SK-N-SH (cell line): ENCODE measurements around the gene CMC2. TPM values are rescaled to one million over a fixed set of nuclear protein-coding genes. Genes with fewer than 3 reads are reported as not detected.
A peak's percentile ranks its signal among the peaks of the same experiment; 100 is the strongest.

Source experiments
- CTCF ChIA-PET: fragments of 300-600, 350-600 bp; formaldehyde crosslinking; extraction: SDS; loops from one replicate; lab custom pipeline; 2021; lab: Yijun Ruan, JAX
- POLR2A ChIA-PET: fragments of 350-600 bp; sonication (Branson Sonifier 250); formaldehyde crosslinking; extraction: SDS; loops from one replicate; lab custom pipeline; 2020; ENCODE audit warnings: antibody characterized with exemption, inconsistent platforms; lab: Yijun Ruan, JAX
- DNase-seq: peaks from one replicate; pipeline ENCODE4 v3.0.0; 2012
- H2AFZ ChIP-seq: fragments of 200-600 bp; sonication (generic); 2 replicates; pipeline ENCODE4 v1.8.1; 2016; ENCODE audit warnings: antibody characterized with exemption, mild to moderate bottlenecking, low read depth
- H3F3A ChIP-seq: fragments of 200-600 bp; sonication (generic); replicated peaks from 2 replicates; pipeline ENCODE3; 2016; ENCODE audit warnings: antibody characterized with exemption, mild to moderate bottlenecking; ENCODE audit not compliant: insufficient read depth
- H3K27ac ChIP-seq, 2 experiments: fragments of 200-500 bp in 1 of 2; fragments of 200-600 bp in 1 of 2; sonication (Bioruptor generic) in 1 of 2; sonication (generic), shearing (Covaris generic) in 1 of 2; 2 replicates each; pipeline versions ENCODE4 v1.5.1 to v1.6.1; 2014 to 2016; ENCODE audit warnings: low read depth in 2 of 2, inconsistent platforms in 1 of 2, low read length in 1 of 2, mild to moderate bottlenecking in 1 of 2, mixed read lengths in 1 of 2
- H3K27me3 ChIP-seq: fragments of 200-600 bp; sonication (generic), shearing (Covaris generic); 2 replicates; pipeline ENCODE4 v1.6.1; 2016; ENCODE audit warnings: mixed run types; ENCODE audit not compliant: insufficient read depth
- H3K36me3 ChIP-seq, 2 experiments: fragments of 200-500 bp in 1 of 2; fragments of 200-600 bp in 1 of 2; sonication (Bioruptor generic) in 1 of 2; sonication (generic) in 1 of 2; replicated peaks in 1 of 2; 2 replicates each; pipeline versions ENCODE3 to v1.5.1; 2014 to 2016; ENCODE audit warnings: low read length in 1 of 2, mild to moderate bottlenecking in 1 of 2; ENCODE audit not compliant: insufficient read depth in 2 of 2, control insufficient read depth in 1 of 2
- H3K4me1 ChIP-seq, 2 experiments: fragments of 200-500 bp in 1 of 2; fragments of 200-600 bp in 1 of 2; sonication (Bioruptor generic) in 1 of 2; sonication (generic), shearing (Covaris generic) in 1 of 2; 2 replicates each; pipeline versions ENCODE4 v1.5.1 to v1.6.1; 2014 to 2016; ENCODE audit warnings: low read depth in 1 of 2, low read length in 1 of 2, mixed run types in 1 of 2; ENCODE audit not compliant: insufficient read depth in 2 of 2, control insufficient read depth in 1 of 2
- H3K4me2 ChIP-seq: fragments of 200-600 bp; sonication (generic), shearing (Covaris generic); 2 replicates; pipeline ENCODE4 v1.6.1; 2017; ENCODE audit warnings: mixed run types
- H3K4me3 ChIP-seq, 2 experiments: fragments of 200-500 bp in 1 of 2; fragments of 200-600 bp in 1 of 2; sonication (Bioruptor generic) in 1 of 2; sonication (generic), shearing (Covaris generic) in 1 of 2; 2 replicates each; pipeline versions ENCODE4 v1.5.1 to v1.8.1; 2014 to 2016; ENCODE audit warnings: low read depth in 2 of 2, inconsistent platforms in 1 of 2, low read length in 1 of 2, mild to moderate bottlenecking in 1 of 2, mixed read lengths in 1 of 2, moderate library complexity in 1 of 2
- H3K79me2 ChIP-seq: fragments of 200-600 bp; sonication (generic); 2 replicates; pipeline ENCODE4 v1.8.1; 2017; ENCODE audit warnings: mild to moderate bottlenecking; ENCODE audit not compliant: insufficient read depth
- H3K9ac ChIP-seq: fragments of 200-600 bp; sonication (generic); 2 replicates; pipeline ENCODE4 v1.6.1; 2017; ENCODE audit warnings: mixed run types
- H3K9me2 ChIP-seq: fragments of 200-600 bp; sonication (generic); 2 replicates; pipeline ENCODE4 v1.6.1; 2017; ENCODE audit warnings: mixed run types
- H3K9me3 ChIP-seq: fragments of 200-600 bp; sonication (generic); 2 replicates; pipeline ENCODE4 v1.6.1; 2017; ENCODE audit warnings: mixed run types, mild to moderate bottlenecking, moderate library complexity
- H4K20me1 ChIP-seq: fragments of 200-600 bp; sonication (generic); 2 replicates; pipeline ENCODE4 v1.6.1; 2017; ENCODE audit warnings: mild to moderate bottlenecking, mixed run types; ENCODE audit not compliant: insufficient read depth
- CHD2 ChIP-seq: fragments of 150-350 bp; IDR thresholded peaks from 2 replicates; pipeline ENCODE4 v1.6.1; 2018; ENCODE audit warnings: low read length; ENCODE audit not compliant: partially characterized antibody
- EP300 ChIP-seq, 2 experiments: IDR thresholded peaks; 2 replicates each; pipeline versions ENCODE4 v1.4.0 to v1.6.1; 2012; ENCODE audit warnings: borderline replicate concordance in 1 of 2, low read depth in 1 of 2, low read length in 1 of 2
- EZH2phosphoT487 ChIP-seq: fragments of 200-600 bp; sonication (generic); IDR thresholded peaks from 2 replicates; pipeline ENCODE4 v1.6.1; 2017; ENCODE audit warnings: low read depth, mixed run types, mild to moderate bottlenecking, antibody characterized with exemption, moderate library complexity, borderline replicate concordance
- GABPA ChIP-seq: IDR thresholded peaks from 2 replicates; pipeline ENCODE4 v1.4.0; 2012; ENCODE audit warnings: low read depth, mild to moderate bottlenecking
- GATA2 ChIP-seq: sonication (generic); formaldehyde crosslinking; IDR thresholded peaks from 2 replicates; pipeline ENCODE4 v1.5.0; 2020; ENCODE audit warnings: mild to moderate bottlenecking, missing genetic modification reagents
- MEF2A ChIP-seq: IDR thresholded peaks from 2 replicates; pipeline ENCODE4 v1.4.0; 2012; ENCODE audit warnings: low read depth, borderline replicate concordance
- MXI1 ChIP-seq: IDR thresholded peaks from 2 replicates; pipeline ENCODE4 v1.6.1; 2012; ENCODE audit warnings: mild to moderate bottlenecking, low read depth, low read length, improper control_type of control experiment
- POLR2AphosphoS5 ChIP-seq: IDR thresholded peaks from 2 replicates; pipeline ENCODE4 v1.6.1; 2012; ENCODE audit warnings: low read depth, low read length
- RAD21 ChIP-seq: IDR thresholded peaks from 2 replicates; pipeline ENCODE4 v1.6.1; 2012; ENCODE audit warnings: mild to moderate bottlenecking, low read length
- RCOR1 ChIP-seq: fragments of 150-350 bp; IDR thresholded peaks from 2 replicates; pipeline ENCODE4 v1.6.1; 2017; ENCODE audit warnings: antibody characterized with exemption, low read length
- REST ChIP-seq: IDR thresholded peaks from 2 replicates; pipeline ENCODE4 v1.6.1; 2012; ENCODE audit warnings: mild to moderate bottlenecking, low read depth, low read length, moderate library complexity
- RFX5 ChIP-seq: IDR thresholded peaks from 2 replicates; pipeline ENCODE4 v1.6.1; 2012; ENCODE audit warnings: mild to moderate bottlenecking, improper control_type of control experiment, low read length
- TEAD4 ChIP-seq: IDR thresholded peaks from 2 replicates; pipeline ENCODE4 v1.4.0; 2012; ENCODE audit warnings: mild to moderate bottlenecking, borderline replicate concordance; ENCODE audit not compliant: insufficient read depth
- WGBS: methylation state at CpG from one replicate; pipeline ENCODE4 v1.1.6; 2017; ENCODE audit warnings: low lambda C conversion rate; 5-methylcytosine and 5-hydroxymethylcytosine counted together
- polyA plus RNA-seq, 3 experiments: library from polyadenylated mRNA; depleted of rRNA; stranded (reverse); fragments of >200 nt; gene quantifications; 2 replicates each; pipeline ENCODE4 v1.2.3, GENCODE V29; 2012
- TF ChIP-seq, protein P1 (sequence below): fragments of 200-600 bp; sonication (generic); IDR thresholded peaks from 2 replicates; pipeline ENCODE4 v1.6.1; 2017; ENCODE audit warnings: antibody characterized with exemption, mild to moderate bottlenecking, moderate library complexity
- TF ChIP-seq, protein P2 (sequence below): IDR thresholded peaks from 2 replicates; pipeline ENCODE4; 2012
- TF ChIP-seq, protein P3 (sequence below): fragments of 150-350 bp; IDR thresholded peaks from 2 replicates; pipeline ENCODE4 v1.6.1; 2017; ENCODE audit warnings: antibody characterized with exemption, low read length, low read depth, borderline replicate concordance

Gene CMC2
- polyA plus RNA-seq, 1 of the 3 experiments (the other 2 are of a cell fraction), result 135 TPM

GRCh38 chr16:80974649-80975376 lies 31.9 kb downstream of the CMC2 start:
- Histone ChIP-seq H3K4me2 (no peak overlapping the region), H4K20me1 (no peaks in the 10 kb centered on the region), H3K9me3 (no peaks in the 10 kb centered on the region), H3K4me3 (no peak overlapping the region), H3K27me3 (no peaks in the 10 kb centered on the region), H3K79me2 (peaks cover 7% of the 10 kb centered on the region; the same call in 1 of the 2 replicates), H3K36me3 (peaks cover 8 to 12% of the 10 kb centered on the region in 2 experiments), H3K9ac (no peak overlapping the region), H3K4me1 (no peaks in the 10 kb centered on the region; a peak in 1 of 4 replicates), H3K9me2 (no peaks in the 10 kb centered on the region), H3K27ac (no peak overlapping the region), H2AFZ (no peak overlapping the region), H3F3A (peaks cover 5% of the 10 kb centered on the region)
- ChIA-PET CTCF (interaction anchor here (0.6 to 2.1 kb wide), 11 partner anchors 9 to 142 kb away, joined by 3 to 13 read pairs (median 4); no protein-coding TSS in a partner anchor), POLR2A (no interaction called here)
- no peak for DNase-seq
- WGBS, result 94% methylated on average over 6 of the region's 6 CpGs
- TF ChIP-seq, protein P1, sequence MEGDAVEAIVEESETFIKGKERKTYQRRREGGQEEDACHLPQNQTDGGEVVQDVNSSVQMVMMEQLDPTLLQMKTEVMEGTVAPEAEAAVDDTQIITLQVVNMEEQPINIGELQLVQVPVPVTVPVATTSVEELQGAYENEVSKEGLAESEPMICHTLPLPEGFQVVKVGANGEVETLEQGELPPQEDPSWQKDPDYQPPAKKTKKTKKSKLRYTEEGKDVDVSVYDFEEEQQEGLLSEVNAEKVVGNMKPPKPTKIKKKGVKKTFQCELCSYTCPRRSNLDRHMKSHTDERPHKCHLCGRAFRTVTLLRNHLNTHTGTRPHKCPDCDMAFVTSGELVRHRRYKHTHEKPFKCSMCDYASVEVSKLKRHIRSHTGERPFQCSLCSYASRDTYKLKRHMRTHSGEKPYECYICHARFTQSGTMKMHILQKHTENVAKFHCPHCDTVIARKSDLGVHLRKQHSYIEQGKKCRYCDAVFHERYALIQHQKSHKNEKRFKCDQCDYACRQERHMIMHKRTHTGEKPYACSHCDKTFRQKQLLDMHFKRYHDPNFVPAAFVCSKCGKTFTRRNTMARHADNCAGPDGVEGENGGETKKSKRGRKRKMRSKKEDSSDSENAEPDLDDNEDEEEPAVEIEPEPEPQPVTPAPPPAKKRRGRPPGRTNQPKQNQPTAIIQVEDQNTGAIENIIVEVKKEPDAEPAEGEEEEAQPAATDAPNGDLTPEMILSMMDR, result peak; percentile 59
- no peak for TF ChIP-seq MEF2A

DNA sequence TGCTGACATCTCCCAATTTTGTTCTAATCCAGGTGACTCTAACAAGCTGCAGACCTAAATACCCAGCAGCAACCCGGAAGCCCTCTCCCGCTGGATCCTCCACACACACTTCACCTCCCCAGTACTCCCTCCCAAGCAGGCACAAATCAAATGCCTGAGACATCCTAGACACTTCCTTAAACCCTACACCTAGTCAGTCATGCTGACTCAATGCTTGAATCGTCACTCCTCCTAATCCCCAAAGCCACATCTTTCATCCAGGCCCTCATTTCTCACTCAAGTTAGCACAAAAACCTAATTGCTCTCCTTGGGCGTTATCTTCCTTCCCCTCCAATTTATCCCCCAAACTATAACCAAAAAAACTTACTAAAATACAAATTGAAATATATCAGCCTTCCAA lies 32.7 kb downstream of the CMC2 start:
- H3K27ac ChIP-seq, result no peak overlapping the region
- no peak for DNase-seq

More for the DNA sequence above, 32.7 kb downstream of the CMC2 start:
- Histone ChIP-seq H3K4me2 (no peak overlapping the region), H2AFZ (no peak overlapping the region), H3K9me3 (no peaks in the 10 kb centered on the region), H3K4me1 (no peaks in the 10 kb centered on the region; a peak in 1 of 4 replicates), H3K9ac (no peak overlapping the region), H3K9me2 (no peaks in the 10 kb centered on the region), H3K4me3 (no peak overlapping the region), H3K27me3 (no peaks in the 10 kb centered on the region), H4K20me1 (no peaks in the 10 kb centered on the region), H3K36me3 (peaks cover 8 to 16% of the 10 kb centered on the region in 2 experiments), H3F3A (peaks cover 5% of the 10 kb centered on the region), H3K79me2 (peaks cover 1% of the 10 kb centered on the region; the same call in 1 of the 2 replicates)
- POLR2A ChIA-PET, result no interaction called here
- CTCF ChIA-PET, result interaction anchor here (1.3 to 2.1 kb wide), 7 partner anchors 10 to 61 kb away, joined by 3 to 13 read pairs (median 5); no protein-coding TSS in a partner anchor
- TF ChIP-seq MXI1, result no peak
- no peak for TF ChIP-seq CHD2
- TF ChIP-seq GATA2, result no peak
- TF ChIP-seq, protein P2, sequence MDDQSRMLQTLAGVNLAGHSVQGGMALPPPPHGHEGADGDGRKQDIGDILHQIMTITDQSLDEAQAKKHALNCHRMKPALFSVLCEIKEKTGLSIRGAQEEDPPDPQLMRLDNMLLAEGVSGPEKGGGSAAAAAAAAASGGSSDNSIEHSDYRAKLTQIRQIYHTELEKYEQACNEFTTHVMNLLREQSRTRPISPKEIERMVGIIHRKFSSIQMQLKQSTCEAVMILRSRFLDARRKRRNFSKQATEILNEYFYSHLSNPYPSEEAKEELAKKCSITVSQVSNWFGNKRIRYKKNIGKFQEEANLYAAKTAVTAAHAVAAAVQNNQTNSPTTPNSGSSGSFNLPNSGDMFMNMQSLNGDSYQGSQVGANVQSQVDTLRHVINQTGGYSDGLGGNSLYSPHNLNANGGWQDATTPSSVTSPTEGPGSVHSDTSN, result no peak
- TF ChIP-seq RAD21, result no peak
- TF ChIP-seq TEAD4, result no peak
- TF ChIP-seq, protein P3, sequence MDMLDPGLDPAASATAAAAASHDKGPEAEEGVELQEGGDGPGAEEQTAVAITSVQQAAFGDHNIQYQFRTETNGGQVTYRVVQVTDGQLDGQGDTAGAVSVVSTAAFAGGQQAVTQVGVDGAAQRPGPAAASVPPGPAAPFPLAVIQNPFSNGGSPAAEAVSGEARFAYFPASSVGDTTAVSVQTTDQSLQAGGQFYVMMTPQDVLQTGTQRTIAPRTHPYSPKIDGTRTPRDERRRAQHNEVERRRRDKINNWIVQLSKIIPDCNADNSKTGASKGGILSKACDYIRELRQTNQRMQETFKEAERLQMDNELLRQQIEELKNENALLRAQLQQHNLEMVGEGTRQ, result no peak
- TF ChIP-seq GABPA, result no peak
- no peak for TF ChIP-seq MEF2A
- no peak for TF ChIP-seq POLR2AphosphoS5
- TF ChIP-seq RCOR1, result no peak
- no peak for TF ChIP-seq EZH2phosphoT487
- no peak for TF ChIP-seq RFX5
- TF ChIP-seq EP300 (IDR thresholded peaks at IDR 0.05; ENCODE audit: borderline replicate concordance in 1 of 2, low read depth in 1 of 2, low read length in 1 of 2), result no peak
- no peak for TF ChIP-seq REST
- WGBS, result 97% methylated on average over 3 of the region's 4 CpGs
